B cell (primary cell): Measurements from ENCODE around the gene FIGNL2. TPM values are rescaled to one million over a fixed set of nuclear protein-coding genes. Genes with fewer than 3 reads are reported as not detected.

Experiments
- ATAC-seq: fragments of 200-7000 bp; cut with Tn5 transposase; one replicate; pipeline ENCODE4 v1.10.0; 2021; ENCODE audit warnings: low read depth, mild to moderate bottlenecking, moderate number of reproducible peaks, moderate library complexity
- CTCF ChIA-PET: fragments of 350-600 bp; sonication (Branson Sonifier 250); formaldehyde crosslinking; loops from one replicate; lab custom pipeline; 2021; ENCODE audit warnings: antibody characterized with exemption, inconsistent platforms; lab: Charles Lee
- POLR2A ChIA-PET: fragments of 350-600 bp; sonication (Branson Sonifier 250); formaldehyde crosslinking; loops from one replicate; lab custom pipeline; 2021; ENCODE audit warnings: antibody characterized with exemption; lab: Charles Lee
- DNase-seq: peaks from one replicate; pipeline ENCODE4 v3.0.0; 2013
- H2AFZ ChIP-seq: 2 replicates; pipeline ENCODE4 v1.6.1; 2012; ENCODE audit warnings: mild to moderate bottlenecking, low read depth, low read length; ENCODE audit not compliant: insufficient read depth, poor library complexity, severe bottlenecking
- H3K27ac ChIP-seq, 2 donors: 1 replicate in 1 of 2; 2 replicates in 1 of 2; pipeline ENCODE4 v1.5.1; 2012 to 2013; ENCODE audit warnings: low read length in 2 of 2, mild to moderate bottlenecking in 2 of 2, moderate library complexity in 1 of 2
- H3K27me3 ChIP-seq, 4 experiments: fragments of 200-600 bp in 1 of 4; sonication (generic) in 1 of 4; replicated peaks in 1 of 4; 1 replicate in 2 of 4; 2 replicates in 2 of 4; pipeline versions ENCODE4 v1.6.1 to v1.7.0; 2013 to 2016; ENCODE audit warnings: low read length in 3 of 4, mild to moderate bottlenecking in 2 of 4, mixed read lengths in 1 of 4, moderate library complexity in 1 of 4; ENCODE audit not compliant: insufficient read depth in 4 of 4, control insufficient read depth in 3 of 4; ENCODE audit errors: control extremely low read depth in 1 of 4
- H3K36me3 ChIP-seq, 2 experiments: replicated peaks in 1 of 2; 1 replicate in 1 of 2; 2 replicates in 1 of 2; pipeline versions ENCODE4 v1.6.1 to v1.7.1; 2013; ENCODE audit warnings: low read length in 1 of 2; ENCODE audit not compliant: insufficient read depth in 2 of 2, control insufficient read depth in 1 of 2; ENCODE audit errors: control extremely low read depth in 1 of 2, extremely low read depth in 1 of 2
- H3K4me1 ChIP-seq, 2 donors: fragments of 200-600 bp in 1 of 2; sonication (generic) in 1 of 2; 1 replicate in 1 of 2; 2 replicates in 1 of 2; pipeline versions ENCODE4 v1.5.1 to v1.6.1; 2013 to 2017; ENCODE audit warnings: low read length in 2 of 2; ENCODE audit not compliant: control insufficient read depth in 2 of 2, insufficient read depth in 2 of 2
- H3K4me2 ChIP-seq: replicated peaks from 2 replicates; pipeline ENCODE3; 2012; ENCODE audit warnings: mild to moderate bottlenecking, low read depth, low read length; ENCODE audit not compliant: poor library complexity, severe bottlenecking
- H3K4me3 ChIP-seq, 5 experiments: fragments of 200-600 bp in 1 of 5; sonication (generic) in 1 of 5; 1 replicate in 3 of 5; 2 replicates in 2 of 5; pipeline versions ENCODE4 v1.5.1 to v1.7.0; 2011 to 2016; ENCODE audit warnings: low read length in 4 of 5, mild to moderate bottlenecking in 4 of 5, low read depth in 2 of 5, control low read depth in 1 of 5, moderate library complexity in 1 of 5; ENCODE audit not compliant: insufficient read depth in 1 of 5; ENCODE audit errors: control extremely low read depth in 1 of 5, extremely low read depth in 1 of 5
- H3K79me2 ChIP-seq: fragments of 200-600 bp; sonication (generic); one replicate; pipeline ENCODE4 v1.6.0; 2016; ENCODE audit warnings: low read length; ENCODE audit not compliant: control insufficient read depth, insufficient read depth
- H3K9ac ChIP-seq: fragments of 200-600 bp; sonication (generic); 2 replicates; pipeline ENCODE4 v1.6.1; 2017; ENCODE audit warnings: mild to moderate bottlenecking, low read length, moderate library complexity
- H3K9me3 ChIP-seq, 3 donors: one replicate each; pipeline versions ENCODE4 v1.6.1 to v1.7.1; 2013; ENCODE audit warnings: low read length in 2 of 3; ENCODE audit not compliant: control insufficient read depth in 2 of 3, insufficient read depth in 1 of 3; ENCODE audit errors: control extremely low read depth in 1 of 3
- H4K20me1 ChIP-seq: 2 replicates; pipeline ENCODE4 v1.6.0; 2012; ENCODE audit warnings: mild to moderate bottlenecking, low read length; ENCODE audit not compliant: insufficient read depth, control insufficient read depth, poor library complexity, severe bottlenecking
- H3K27ac Mint-ChIP-seq: one replicate; pipeline ENCODE4 v1.8.0; 2021; ENCODE audit warnings: mixed read lengths
- H3K27me3 Mint-ChIP-seq: one replicate; pipeline ENCODE4 v1.8.0; 2021; ENCODE audit warnings: mixed read lengths
- H3K4me1 Mint-ChIP-seq: one replicate; pipeline ENCODE4 v1.8.0; 2021; ENCODE audit warnings: mixed read lengths
- H3K4me3 Mint-ChIP-seq: one replicate; pipeline ENCODE4 v1.8.0; 2021; ENCODE audit warnings: mixed read lengths
- H3K9me3 Mint-ChIP-seq: one replicate; pipeline ENCODE4 v1.8.0; 2022; ENCODE audit warnings: mixed read lengths; ENCODE audit not compliant: insufficient read depth
- EZH2 ChIP-seq: IDR thresholded peaks from 2 replicates; pipeline ENCODE4 v1.6.1; 2012; ENCODE audit warnings: borderline replicate concordance, low read depth, mild to moderate bottlenecking, moderate library complexity, low read length; ENCODE audit not compliant: insufficient read depth, poor library complexity, severe bottlenecking
- WGBS: methylation state at CpG from one replicate; pipeline ENCODE4 v1.1.5; 2013; ENCODE audit warnings: missing lambda C conversion rate; ENCODE audit not compliant: insufficient coverage; 5-methylcytosine and 5-hydroxymethylcytosine counted together
- intact Hi-C: fragments of 100-400 bp; cut with micrococcal nuclease; formaldehyde crosslinking; loops from one replicate; pipeline ENCODE4 v1.10.0; 2022
- polyA plus RNA-seq: library from polyadenylated mRNA; depleted of rRNA; stranded (reverse); fragments of >200 nt; gene quantifications from 2 replicates; pipeline ENCODE4 v1.2.3, GENCODE V29; 2012
- total RNA-seq, 2 donors: library from RNA; stranded (reverse); fragments of 120-200 nt in 1 of 2; gene quantifications; 1 replicate in 1 of 2; 2 replicates in 1 of 2; pipeline versions ENCODE4 v1.2.3 to v1.2.4, GENCODE V29; 2013 to 2022
- TF ChIP-seq, protein P1 (sequence below): fragments of 200-600 bp; IDR thresholded peaks from one replicate; pipeline ENCODE4 v1.8.0; 2022; ENCODE audit warnings: antibody characterized with exemption, mild to moderate bottlenecking

Gene FIGNL2
- total and polyA plus RNA-seq, 2 donors (not counting 1 experiment from before 2014, with no cell fraction given), result 0.16 to 0.79 TPM

DNA sequence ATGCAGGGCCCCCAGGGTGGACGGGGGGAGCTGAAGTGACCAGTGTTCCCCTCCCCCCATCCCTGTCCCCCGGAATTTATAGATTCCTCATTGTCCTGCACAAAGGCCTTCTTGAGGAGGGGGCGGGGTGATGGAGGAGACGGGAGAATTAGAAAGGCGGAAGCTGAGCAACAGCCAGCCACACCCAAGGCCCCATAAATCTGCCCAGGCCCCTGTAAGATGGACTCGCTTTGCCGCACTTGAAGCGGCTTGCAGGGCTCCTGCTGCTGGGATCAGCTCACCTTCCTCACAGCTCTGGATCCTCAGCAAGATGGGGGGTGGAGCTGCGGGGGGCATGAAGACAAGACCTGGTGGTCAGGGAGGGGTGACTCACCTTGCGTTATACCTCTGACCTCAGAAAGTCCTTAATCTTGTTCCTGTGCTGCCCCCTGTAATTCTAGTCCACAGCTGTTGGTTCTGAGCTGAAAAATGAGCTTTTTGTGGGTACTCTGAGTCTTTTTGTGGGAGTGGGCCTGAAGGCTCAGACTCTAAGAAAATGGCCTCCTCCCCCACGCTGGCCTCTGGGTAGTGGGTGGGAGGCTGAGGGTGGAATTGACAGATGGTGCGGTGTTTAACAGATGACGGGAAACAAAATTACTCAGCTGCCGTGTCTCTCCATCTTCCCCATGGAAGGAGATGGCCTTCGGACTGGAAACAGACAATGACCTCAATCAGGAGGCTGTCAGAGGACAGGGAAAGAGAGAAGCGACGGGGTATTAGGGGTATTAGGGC, 23.6 kb upstream of the FIGNL2 start:
- no peaks in the 10 kb centered on the region for H3K36me3 ChIP-seq
- no peak overlapping the region for H3K9ac ChIP-seq
- no peaks in the 10 kb centered on the region for H4K20me1 ChIP-seq
- peaks cover 0 to 54% (median 26%) of the 10 kb centered on the region in 4 experiments for H3K27me3 ChIP-seq
- H3K4me1 Mint-ChIP-seq, result peaks cover 19% of the 10 kb centered on the region
- peaks cover 43% of the 10 kb centered on the region for H3K27me3 Mint-ChIP-seq
- H2AFZ ChIP-seq, result no peak overlapping the region
- H3K4me3 ChIP-seq, result no peak overlapping the region
- no peak overlapping the region for H3K4me2 ChIP-seq
- 85% methylated on average over 7 of the region's 17 CpGs for WGBS
- H3K27ac ChIP-seq, result no peak overlapping the region
- H3K79me2 ChIP-seq, result no peaks in the 10 kb centered on the region
- ChIA-PET CTCF (interaction anchor here (1.3 to 1.5 kb wide), 2 partner anchors 105 to 155 kb away, joined by 3 to 4 read pairs; no protein-coding TSS in a partner anchor), POLR2A (no interaction called here)
- no peak overlapping the region for H3K27ac Mint-ChIP-seq
- no peaks in the 10 kb centered on the region for H3K9me3 ChIP-seq
- H3K4me1 ChIP-seq, result peaks cover 16 to 32% of the 10 kb centered on the region in 2 donors
- no peak for DNase-seq
- intact Hi-C loops, result no loop called here
- no peak overlapping the region for H3K4me3 Mint-ChIP-seq
- TF ChIP-seq, protein P1, sequence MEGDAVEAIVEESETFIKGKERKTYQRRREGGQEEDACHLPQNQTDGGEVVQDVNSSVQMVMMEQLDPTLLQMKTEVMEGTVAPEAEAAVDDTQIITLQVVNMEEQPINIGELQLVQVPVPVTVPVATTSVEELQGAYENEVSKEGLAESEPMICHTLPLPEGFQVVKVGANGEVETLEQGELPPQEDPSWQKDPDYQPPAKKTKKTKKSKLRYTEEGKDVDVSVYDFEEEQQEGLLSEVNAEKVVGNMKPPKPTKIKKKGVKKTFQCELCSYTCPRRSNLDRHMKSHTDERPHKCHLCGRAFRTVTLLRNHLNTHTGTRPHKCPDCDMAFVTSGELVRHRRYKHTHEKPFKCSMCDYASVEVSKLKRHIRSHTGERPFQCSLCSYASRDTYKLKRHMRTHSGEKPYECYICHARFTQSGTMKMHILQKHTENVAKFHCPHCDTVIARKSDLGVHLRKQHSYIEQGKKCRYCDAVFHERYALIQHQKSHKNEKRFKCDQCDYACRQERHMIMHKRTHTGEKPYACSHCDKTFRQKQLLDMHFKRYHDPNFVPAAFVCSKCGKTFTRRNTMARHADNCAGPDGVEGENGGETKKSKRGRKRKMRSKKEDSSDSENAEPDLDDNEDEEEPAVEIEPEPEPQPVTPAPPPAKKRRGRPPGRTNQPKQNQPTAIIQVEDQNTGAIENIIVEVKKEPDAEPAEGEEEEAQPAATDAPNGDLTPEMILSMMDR, result no peak
- TF ChIP-seq EZH2, result no peak
- ATAC-seq, result no peak
- no peaks in the 10 kb centered on the region for H3K9me3 Mint-ChIP-seq

DNA sequence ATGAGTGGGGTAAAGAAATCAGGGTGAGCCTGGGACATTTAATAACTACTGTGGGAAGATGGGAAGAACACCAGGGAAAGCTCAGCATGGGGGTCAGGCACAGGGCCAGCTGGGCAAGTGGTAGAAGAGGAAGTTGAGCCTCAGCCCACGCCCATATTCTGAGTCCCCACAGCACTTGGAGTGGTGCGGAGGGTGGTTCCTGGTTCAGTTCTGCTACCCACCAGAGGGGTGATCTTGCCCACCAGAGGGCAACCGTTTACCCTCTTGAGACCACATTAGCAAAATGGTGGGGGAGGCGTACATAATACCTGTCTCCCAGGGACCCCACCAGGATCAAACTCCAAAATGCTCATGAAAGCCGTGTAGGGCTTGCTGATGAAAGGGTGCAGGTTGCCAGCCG, 22.6 kb upstream of the FIGNL2 start:
- Histone ChIP-seq H3K9ac (no peak overlapping the region), H3K4me1 (peaks cover 16 to 32% of the 10 kb centered on the region in 2 donors), H4K20me1 (no peaks in the 10 kb centered on the region), H3K36me3 (no peaks in the 10 kb centered on the region), H3K4me3 (no peak overlapping the region), H3K27me3 (peaks cover 0 to 62% (median 28%) of the 10 kb centered on the region in 4 experiments), H3K9me3 (no peaks in the 10 kb centered on the region), H3K79me2 (no peaks in the 10 kb centered on the region), H2AFZ (no peak overlapping the region), H3K27ac (no peak overlapping the region), H3K4me2 (no peak overlapping the region)
- no peak for DNase-seq
- TF ChIP-seq, protein P1, result no peak
- TF ChIP-seq EZH2, result no peak
- Mint-ChIP-seq H3K27me3 (peaks cover 48% of the 10 kb centered on the region), H3K4me3 (no peak overlapping the region), H3K9me3 (no peaks in the 10 kb centered on the region), H3K27ac (no peak overlapping the region), H3K4me1 (peaks cover 19% of the 10 kb centered on the region)
- intact Hi-C loops, result no loop called here
- POLR2A ChIA-PET, result no interaction called here
- WGBS, result 65% methylated on average over 3 of the region's 6 CpGs
- CTCF ChIA-PET, result interaction anchor here (1.3 kb wide), 1 partner anchor 106 kb away, joined by 4 read pairs; no protein-coding TSS in a partner anchor
- ATAC-seq, result peak; percentile 28
